HepG2 (cell line): Measurements from ENCODE around the gene MED20. TPM values are rescaled to one million over a fixed set of nuclear protein-coding genes. Genes with fewer than 3 reads are reported as not detected.

ENCODE experiments used
- ATAC-seq: fragments of 200-7000 bp; cut with Tn5 transposase; 3 replicates; pipeline ENCODE4 v1.9.1; 2020; ENCODE audit warnings: mild to moderate bottlenecking, moderate library complexity
- BruUV-seq: library from RNA; stranded (reverse); fragments of 400-500 nt; replicated peaks from 2 replicates; lab custom pipeline; 2021; lab: Mats Ljungman, UMichigan
- CTCF ChIA-PET: fragments of 300-600 bp; formaldehyde crosslinking; extraction: SDS; loops from one replicate; lab custom pipeline; 2021; ENCODE audit warnings: low total read pairs, inconsistent platforms, low intra/inter-chr PET ratio; lab: Yijun Ruan, JAX
- POLR2A ChIA-PET: fragments of 350-600 bp; sonication (Branson Sonifier 250); formaldehyde crosslinking; loops from one replicate; lab custom pipeline; 2020; ENCODE audit warnings: antibody characterized with exemption, inconsistent platforms; lab: Yijun Ruan, JAX
- DNase-seq: peaks from one replicate; pipeline ENCODE4 v3.0.0-alpha.2; 2015; ENCODE audit warnings: low spot score
- FAIRE-seq: peaks from 3 replicates; lab custom pipeline; 2011; peaks lifted over from hg19 to GRCh38; lab: Jason Lieb, UNC
- H2AFZ ChIP-seq: one replicate; pipeline ENCODE4 v1.6.1; 2011; ENCODE audit warnings: low read length, inconsistent platforms
- H3K27ac ChIP-seq: fragments of 300-600 bp; 3 replicates; pipeline ENCODE4 v1.8.0; 2011; ENCODE audit warnings: mixed run types, mild to moderate bottlenecking, mixed read lengths, low read length, inconsistent platforms; ENCODE audit not compliant: insufficient read depth; ENCODE audit errors: extremely low read length
- H3K27me3 ChIP-seq, 2 experiments: fragments of 200-600 bp in 1 of 2; 2 replicates in 1 of 2; 3 replicates in 1 of 2; pipeline versions ENCODE4 v1.6.0 to v1.8.0; 2011; ENCODE audit warnings: low read length in 2 of 2, mild to moderate bottlenecking in 2 of 2, moderate library complexity in 2 of 2, inconsistent platforms in 1 of 2; ENCODE audit not compliant: insufficient read depth in 2 of 2, control insufficient read depth in 1 of 2
- H3K36me3 ChIP-seq, 2 experiments: fragments of 200-600 bp in 1 of 2; replicated peaks in 1 of 2; 2 replicates in 1 of 2; 3 replicates in 1 of 2; pipeline versions ENCODE4 v1.5.1 to v1.8.0; 2011; ENCODE audit warnings: low read length in 2 of 2, inconsistent platforms in 1 of 2; ENCODE audit not compliant: insufficient read depth in 2 of 2, control insufficient read depth in 1 of 2
- H3K4me1 ChIP-seq: 2 replicates; pipeline ENCODE4 v1.5.1; 2012; ENCODE audit warnings: low read length, inconsistent platforms; ENCODE audit not compliant: insufficient read depth
- H3K4me2 ChIP-seq: 2 replicates; pipeline ENCODE4 v1.6.0; 2011; ENCODE audit warnings: low read depth, low read length, inconsistent platforms
- H3K4me3 ChIP-seq, 3 experiments: fragments of 200-600 bp in 1 of 3; sonication (generic), shearing (Covaris generic) in 1 of 3; replicated peaks in 1 of 3; 2 replicates each; pipeline ENCODE4 v1.5.1; 2011 to 2016; ENCODE audit warnings: low read length in 3 of 3, inconsistent platforms in 2 of 3, low read depth in 2 of 3, mild to moderate bottlenecking in 2 of 3, control low read depth in 1 of 3, mixed read lengths in 1 of 3; ENCODE audit not compliant: insufficient read depth in 1 of 3
- H3K79me2 ChIP-seq: one replicate; pipeline ENCODE4 v1.6.1; 2011; ENCODE audit warnings: low read length, inconsistent platforms; ENCODE audit not compliant: insufficient read depth
- H3K9ac ChIP-seq: 2 replicates; pipeline ENCODE4 v1.6.0; 2011; ENCODE audit warnings: mild to moderate bottlenecking, low read depth, low read length, inconsistent platforms; ENCODE audit not compliant: insufficient read depth
- H3K9me3 ChIP-seq: 2 replicates; pipeline ENCODE4 v1.5.1; 2012; ENCODE audit warnings: mild to moderate bottlenecking, low read length
- H4K20me1 ChIP-seq: 2 replicates; pipeline ENCODE4 v1.6.0; 2011; ENCODE audit warnings: inconsistent platforms, mild to moderate bottlenecking, low read length, moderate library complexity; ENCODE audit not compliant: insufficient read depth
- ARHGAP35 ChIP-seq: sonication (generic); formaldehyde crosslinking; IDR thresholded peaks from 2 replicates; pipeline ENCODE4 v1.9.0; 2022; ENCODE audit warnings: mild to moderate bottlenecking, inconsistent platforms, moderate library complexity, missing genetic modification reagents, borderline replicate concordance
- DR1 ChIP-seq: sonication (generic); formaldehyde crosslinking; IDR thresholded peaks from 2 replicates; pipeline ENCODE4 v1.8.0; 2021; ENCODE audit warnings: mild to moderate bottlenecking, missing genetic modification reagents, inconsistent platforms
- ZNF609 ChIP-seq: sonication (generic); formaldehyde crosslinking; IDR thresholded peaks from 2 replicates; pipeline ENCODE4 v1.4.0; 2020; ENCODE audit warnings: mild to moderate bottlenecking, missing genetic modification reagents, borderline replicate concordance
- WGBS: methylation state at CpG from one replicate; pipeline ENCODE4 v1.1.6; 2017; ENCODE audit warnings: low lambda C conversion rate; 5-methylcytosine and 5-hydroxymethylcytosine counted together
- in situ Hi-C: cut with HindIII; loops from 2 replicates; pipeline ENCODE4 v1.10.0; 2017; ENCODE audit warnings: low pct_unique_long_range_greater_than_20kb; ENCODE audit not compliant: extremely low pct_ligation_motif_present
- intact Hi-C: fragments of 100-400 bp; cut with micrococcal nuclease; formaldehyde crosslinking; loops from one replicate; pipeline ENCODE4 v1.10.0; 2022; ENCODE audit not compliant: unreplicated experiment
- polyA plus RNA-seq, 8 experiments: library from polyadenylated mRNA; depleted of rRNA in 3 of 8; stranded (reverse) in 7 of 8; unstranded in 1 of 8; fragments of >200 nt; fragmentation: Illumina TruSeq in 4 of 8; extraction: Trizol in 4 of 8; gene quantifications; 2 replicates each; pipeline versions ENCODE4 v1.2.1 to v1.2.3, GENCODE V29; 2011 to 2016; ENCODE audit warnings: low read depth in 4 of 8, missing spikeins in 1 of 8, mixed read lengths in 1 of 8; ENCODE audit not compliant: insufficient read depth in 1 of 8
- total RNA-seq, 5 experiments: library from RNA; depleted of rRNA; stranded (reverse); fragments of >200 nt; fragmentation: Illumina TruSeq; extraction: Trizol; gene quantifications; 2 replicates each; pipeline ENCODE4 v1.2.3, GENCODE V29; 2016; ENCODE audit warnings: low read depth in 1 of 5

Gene MED20
- total and polyA plus RNA-seq, 2 of the 13 experiments (the other 11 are each of a cell fraction or from before 2014, with no cell fraction given): 28.1 to 41.1 TPM

GRCh38 chr6:41938590-41939175 lies 17.7 kb upstream of the MED20 start:
- no peak for TF ChIP-seq DR1 (CRISPR knock-in tag)
- TF ChIP-seq ZNF609: no peak
- no peak for TF ChIP-seq ARHGAP35
- H3K4me1 ChIP-seq: peaks cover 39% of the 10 kb centered on the region
- BruUV-seq: no TSS peak
- no peak overlapping the region for H2AFZ ChIP-seq
- DNase-seq (no peak), ATAC-seq (no peak), FAIRE-seq (no peak)
- no peaks in the 10 kb centered on the region for H3K9me3 ChIP-seq
- H3K79me2 ChIP-seq: no peaks in the 10 kb centered on the region
- ChIA-PET CTCF (no interaction called here), POLR2A (interaction anchor here (1.4 to 7.4 kb wide), 2 partner anchors 17 kb away, joined by 5 to 45 read pairs; partner anchors contain the start of genes BYSL and MED20)
- H3K27me3 ChIP-seq: no peaks in the 10 kb centered on the region
- intact Hi-C loops: loop anchor here (5.0 kb wide), 1 partner anchor 156 kb away; the partner anchor contains the start of gene PRICKLE4
- no peak overlapping the region for H3K4me2 ChIP-seq
- H3K9ac ChIP-seq: no peak overlapping the region
- no peak overlapping the region for H3K27ac ChIP-seq
- H4K20me1 ChIP-seq: peaks cover 7% of the 10 kb centered on the region; the same call in 1 of the 2 replicates
- in situ Hi-C loops: loop anchor here (5.0 kb wide), 1 partner anchor 104 kb away; no protein-coding TSS in a partner anchor
- WGBS: 91% methylated on average over 5 of the region's 5 CpGs
- H3K36me3 ChIP-seq: peaks cover 4 to 16% of the 10 kb centered on the region in 2 experiments; a peak in 4 of 5 replicates
- H3K4me3 ChIP-seq: no peak overlapping the region
